Endometrial microvascular endothelial cells (primary cell): ENCODE measurements around the gene ADAMTSL1. TPM values are rescaled to one million over a fixed set of nuclear protein-coding genes. Genes with fewer than 3 reads are reported as not detected.

Source experiments
- in situ Hi-C: cut with HindIII; loops from 2 replicates; pipeline ENCODE4 v1.10.0; 2017; ENCODE audit warnings: low sequenced_read_pairs, low pct_unique_long_range_greater_than_20kb; ENCODE audit errors: inconsistent ontology term
- total RNA-seq: library from RNA; depleted of rRNA; stranded (reverse); fragments of >200 nt; gene quantifications from one replicate; pipeline ENCODE4 v1.2.3, GENCODE V29; 2015; ENCODE audit errors: inconsistent ontology term

The ADAMTSL1 gene
- total RNA-seq, 1 donor from 2014 or later: 108 TPM

DNA sequence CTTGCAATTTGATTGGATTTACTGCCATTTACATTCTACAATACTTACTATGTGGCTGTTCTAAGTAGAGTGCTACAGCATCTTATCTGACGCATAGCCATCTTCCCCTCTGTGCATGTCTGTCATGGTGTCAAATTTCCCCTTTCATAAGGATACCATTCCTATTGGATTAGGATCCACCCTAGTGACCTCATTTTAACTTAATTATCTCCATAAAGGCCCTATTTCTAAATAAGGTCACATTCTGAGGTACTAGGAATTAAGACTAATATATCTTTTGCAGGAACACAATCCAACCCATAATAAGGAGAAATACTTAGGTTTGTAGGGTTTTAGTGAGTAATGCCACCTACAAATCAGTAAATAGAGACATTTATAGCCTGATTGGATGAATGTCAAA lies 268.0 kb downstream of the ADAMTSL1 start:
- in situ Hi-C loops: no loop called here

DNA sequence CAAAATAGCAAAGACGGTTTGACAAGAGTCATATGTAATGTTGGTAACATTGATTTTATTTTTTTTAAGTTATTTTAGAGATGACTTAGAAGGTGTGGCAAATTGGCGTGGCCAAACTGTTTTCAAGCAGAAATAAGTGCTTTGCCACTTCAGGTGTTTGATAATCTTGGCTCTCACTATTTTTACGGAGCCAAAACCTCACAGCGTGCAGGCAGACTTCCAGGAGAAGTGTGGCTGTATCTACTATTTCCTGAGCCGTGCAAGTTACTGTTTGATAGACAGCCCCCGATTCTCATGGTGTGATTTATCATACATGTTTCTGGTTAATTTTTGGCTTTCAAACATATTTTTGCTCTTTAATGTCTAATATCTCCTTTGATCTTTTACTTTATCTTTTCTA lies 269.5 kb downstream of the ADAMTSL1 start:
- in situ Hi-C loops: no loop called here

DNA sequence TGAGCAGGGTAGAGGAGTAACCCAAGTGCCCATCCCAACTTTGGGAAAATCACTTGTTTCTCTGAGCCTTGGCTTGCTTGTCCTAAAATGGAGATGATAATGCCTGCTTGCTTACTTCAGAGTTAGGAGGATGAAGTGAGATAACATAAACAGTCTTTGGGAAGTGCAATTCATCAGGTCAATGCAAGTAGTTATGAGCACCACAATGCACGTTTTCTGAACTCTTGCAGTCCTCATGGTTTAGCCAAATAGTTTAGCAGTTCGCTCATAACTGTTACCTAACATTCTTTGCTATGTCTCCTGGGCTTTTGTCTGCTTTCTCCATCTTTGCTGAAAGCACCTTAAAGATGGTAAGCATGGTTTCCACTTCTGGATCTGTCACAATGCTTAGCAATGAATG lies 270.0 kb downstream of the ADAMTSL1 start:
- in situ Hi-C loops: no loop called here

DNA sequence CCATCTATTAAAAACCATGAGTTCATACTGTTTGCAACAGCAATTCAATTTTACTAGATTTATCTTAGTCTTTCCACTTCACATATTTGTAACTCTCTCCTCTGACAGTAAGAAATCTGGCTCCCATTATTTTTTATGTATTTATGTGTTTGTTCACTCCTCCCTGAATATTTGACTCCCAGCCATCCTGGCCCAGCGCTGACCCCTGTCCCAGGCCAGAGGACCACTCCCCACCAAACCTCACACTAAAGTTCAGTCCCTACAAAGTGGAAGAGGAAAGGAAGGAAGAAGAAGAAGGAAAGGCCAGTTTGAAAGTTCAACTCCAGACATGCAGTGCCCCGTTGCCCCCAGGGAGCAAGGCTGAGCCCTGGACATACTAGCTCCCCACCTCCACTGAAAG lies 271.8 kb downstream of the ADAMTSL1 start:
- in situ Hi-C loops: no loop called here

DNA sequence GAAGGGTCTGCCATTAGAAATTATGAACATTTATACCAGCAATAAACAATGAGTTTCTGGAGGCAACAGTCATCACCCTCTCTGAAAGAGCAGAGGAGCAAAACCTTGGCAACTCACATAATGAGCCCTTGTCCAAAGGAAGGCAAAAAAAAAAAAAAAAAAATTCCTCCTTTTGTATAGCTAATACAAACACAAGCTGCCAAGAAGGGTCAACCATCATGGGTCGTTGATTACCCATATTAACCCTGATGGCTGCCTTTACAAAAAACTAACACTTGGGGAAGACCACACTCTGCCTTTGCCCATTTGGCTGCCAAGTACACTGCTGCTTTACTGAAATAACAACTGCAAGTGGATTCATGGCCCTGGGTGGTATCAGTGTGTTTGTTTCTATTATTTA lies 272.7 kb downstream of the ADAMTSL1 start:
- in situ Hi-C loops: no loop called here

DNA sequence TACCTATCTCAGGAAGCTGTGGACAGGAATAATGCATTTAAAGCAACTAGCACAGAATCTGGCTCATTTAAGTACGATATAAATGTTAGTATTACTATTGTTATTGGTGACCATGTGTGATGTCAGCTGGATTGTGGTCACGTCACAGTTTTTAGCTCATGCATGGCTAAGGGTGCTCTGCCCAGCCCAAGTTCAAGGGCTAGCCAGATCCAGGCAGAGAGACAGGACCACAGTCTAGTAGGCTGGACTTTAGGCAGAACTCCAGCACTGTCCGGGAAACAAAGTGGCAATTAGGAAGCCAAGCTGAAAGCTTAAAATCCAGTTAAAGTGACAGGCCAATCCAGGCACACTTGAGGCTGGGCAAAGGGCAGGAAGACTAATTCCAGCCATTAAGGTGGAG lies 273.6 kb downstream of the ADAMTSL1 start:
- in situ Hi-C loops: no loop called here

DNA sequence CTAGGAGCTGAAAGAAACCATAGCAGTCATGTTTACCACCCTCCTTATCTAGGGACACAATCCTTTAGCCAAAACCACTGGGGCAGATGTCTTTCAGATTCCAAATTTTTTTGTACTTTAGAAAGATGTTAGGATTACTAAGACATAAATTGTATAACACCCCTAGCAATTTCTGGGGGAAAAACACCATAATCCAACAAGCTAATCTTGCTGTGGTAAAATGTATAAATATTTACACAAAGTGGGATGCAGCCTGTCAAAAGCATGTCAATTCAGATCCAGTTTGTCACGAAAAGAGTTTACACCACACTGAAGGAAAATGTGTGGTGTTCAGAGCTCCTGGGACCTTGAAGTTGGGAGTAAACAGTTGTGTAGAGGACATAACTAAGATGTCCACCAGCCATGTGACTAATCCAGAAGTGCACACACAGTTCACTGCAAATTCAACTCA lies 274.3 kb downstream of the ADAMTSL1 start:
- in situ Hi-C loops: no loop called here

DNA sequence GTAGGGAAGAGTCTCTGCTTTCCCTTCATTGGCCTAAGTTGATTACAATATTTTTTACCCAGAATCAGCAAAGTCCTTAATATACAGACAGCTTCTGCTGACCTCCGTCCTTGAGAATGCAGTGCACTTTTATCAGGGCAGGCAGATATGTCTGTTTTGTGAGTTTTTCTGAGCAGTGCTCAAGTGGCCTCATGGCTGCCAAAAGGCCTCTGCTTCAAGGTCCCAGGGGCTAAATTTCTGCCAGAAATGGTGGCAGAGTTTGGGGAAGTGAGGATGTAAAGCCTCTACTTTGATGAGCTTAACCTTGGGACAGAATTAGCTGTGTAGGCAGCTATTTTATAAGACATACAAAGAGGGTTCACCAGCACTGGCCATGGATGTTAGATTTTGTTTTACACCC lies 275.8 kb downstream of the ADAMTSL1 start:
- in situ Hi-C loops: no loop called here

DNA sequence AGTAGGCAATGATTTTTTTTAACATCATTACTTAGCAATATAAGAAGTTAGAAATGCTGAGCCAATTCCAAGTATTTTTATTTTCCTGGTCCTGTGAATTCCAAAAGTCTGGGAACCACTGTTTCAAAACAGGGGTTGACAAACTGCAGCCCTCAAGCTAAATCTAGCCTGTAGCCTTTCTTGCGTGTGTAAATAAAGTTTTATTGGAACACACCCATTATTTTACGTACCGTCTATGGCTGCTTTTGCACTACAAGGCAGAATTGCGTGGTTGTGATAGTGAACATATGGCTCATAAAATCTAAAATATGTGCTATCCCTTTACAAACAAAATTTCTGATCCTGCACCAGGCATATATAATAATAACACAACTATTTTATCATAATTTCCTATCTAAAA lies 280.0 kb downstream of the ADAMTSL1 start:
- in situ Hi-C loops: no loop called here

DNA sequence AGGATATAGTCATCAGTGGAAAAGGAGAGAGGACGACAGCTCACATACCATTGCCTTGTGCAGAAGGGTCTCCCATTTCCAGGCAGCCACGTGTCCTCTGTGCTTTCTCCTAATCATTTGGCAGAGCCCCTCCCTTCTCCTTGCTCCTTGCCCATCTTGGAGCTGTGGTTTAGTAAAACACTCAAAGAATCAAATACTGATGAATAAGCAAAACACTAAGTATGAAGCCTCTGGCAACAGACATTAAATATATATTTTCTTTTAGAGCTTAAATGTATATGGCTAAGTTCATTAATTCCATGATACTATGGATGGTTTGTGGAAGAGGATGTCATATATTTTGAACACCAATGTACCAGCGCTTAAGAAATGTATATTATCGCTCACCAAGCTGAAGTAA lies 280.6 kb downstream of the ADAMTSL1 start:
- in situ Hi-C loops: no loop called here

DNA sequence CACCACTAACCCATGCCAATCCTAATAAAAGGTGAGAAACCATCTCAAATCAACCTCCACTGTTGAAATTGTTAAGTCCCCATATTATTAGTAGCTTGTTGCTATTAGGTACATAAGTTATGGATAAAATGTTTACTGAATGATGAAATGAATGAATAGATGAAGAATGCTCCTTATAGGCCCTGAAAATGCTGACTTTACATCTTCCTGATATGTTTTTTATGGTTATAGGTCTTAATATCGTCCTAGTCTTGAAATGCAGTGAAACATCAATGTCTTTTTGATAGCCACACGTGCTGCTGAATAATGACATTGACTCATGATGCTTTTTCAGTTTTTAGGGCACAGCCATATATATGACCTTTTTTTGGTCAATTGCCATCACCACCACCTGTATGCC lies 281.3 kb downstream of the ADAMTSL1 start:
- in situ Hi-C loops: no loop called here

DNA sequence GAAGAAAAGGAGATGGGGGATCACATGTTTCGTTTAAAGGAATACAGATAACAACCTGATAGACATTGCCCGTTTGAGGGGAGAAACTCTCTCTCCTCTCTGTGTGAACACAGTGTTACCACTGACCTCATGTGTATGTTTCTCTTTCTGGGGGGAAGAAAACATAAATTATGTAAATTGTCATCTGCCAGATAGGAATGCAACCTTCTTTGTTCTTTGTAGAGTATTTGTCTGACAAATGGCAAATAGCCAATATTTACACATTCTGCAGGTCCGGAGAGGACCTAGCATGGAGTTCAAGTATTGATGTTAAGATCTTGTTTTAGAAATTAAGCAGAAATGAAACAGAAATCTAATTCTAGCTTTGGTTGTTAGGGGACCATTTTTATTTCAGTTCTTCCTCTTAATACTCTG lies 282.8 kb downstream of the ADAMTSL1 start:
- in situ Hi-C loops: no loop called here

DNA sequence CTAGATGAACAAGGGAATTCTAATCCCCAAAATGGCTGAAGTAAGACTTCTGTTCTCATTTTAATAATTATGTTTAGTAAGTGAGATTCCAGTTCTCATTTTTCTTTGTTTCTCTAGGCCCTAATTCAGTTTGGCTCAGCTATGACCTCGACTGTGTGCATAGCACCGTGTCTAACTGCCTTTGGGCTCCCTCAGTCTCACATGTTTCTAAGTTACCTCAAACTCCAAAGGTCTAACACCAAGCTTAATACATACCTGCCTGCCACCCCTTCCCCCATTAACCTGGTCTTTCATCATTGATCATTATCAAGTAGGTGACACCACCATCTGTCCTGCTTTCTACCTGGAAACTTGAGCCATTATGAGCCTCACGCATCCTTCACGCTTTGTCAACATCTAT lies 285.9 kb downstream of the ADAMTSL1 start:
- in situ Hi-C loops: no loop called here

DNA sequence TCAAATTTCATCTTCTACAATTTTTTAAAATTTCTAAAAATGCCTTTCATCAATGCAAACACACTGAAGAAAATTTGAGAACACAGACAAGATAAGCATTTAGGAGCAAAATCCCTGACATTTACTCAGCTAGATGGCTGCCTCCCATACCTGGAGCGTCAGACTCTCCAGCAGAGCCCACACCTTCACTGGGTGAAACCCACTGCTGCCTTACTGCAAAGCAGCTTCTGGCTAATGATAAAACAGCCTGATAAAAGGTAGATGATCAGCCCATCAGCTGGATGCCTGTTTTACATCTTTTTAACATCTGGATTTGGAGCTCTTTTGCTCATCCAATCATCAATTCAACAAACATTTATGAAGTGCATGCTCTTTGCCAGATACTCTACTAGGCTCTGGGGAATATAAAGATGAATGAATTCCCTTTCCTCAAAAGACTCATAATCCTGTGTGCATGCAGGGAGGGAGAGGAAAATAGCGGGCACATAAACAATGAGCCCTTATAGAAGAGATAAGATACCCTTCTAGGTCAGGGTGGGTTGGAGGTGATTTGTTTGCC lies 287.9 kb downstream of the ADAMTSL1 start:
- in situ Hi-C loops: no loop called here

DNA sequence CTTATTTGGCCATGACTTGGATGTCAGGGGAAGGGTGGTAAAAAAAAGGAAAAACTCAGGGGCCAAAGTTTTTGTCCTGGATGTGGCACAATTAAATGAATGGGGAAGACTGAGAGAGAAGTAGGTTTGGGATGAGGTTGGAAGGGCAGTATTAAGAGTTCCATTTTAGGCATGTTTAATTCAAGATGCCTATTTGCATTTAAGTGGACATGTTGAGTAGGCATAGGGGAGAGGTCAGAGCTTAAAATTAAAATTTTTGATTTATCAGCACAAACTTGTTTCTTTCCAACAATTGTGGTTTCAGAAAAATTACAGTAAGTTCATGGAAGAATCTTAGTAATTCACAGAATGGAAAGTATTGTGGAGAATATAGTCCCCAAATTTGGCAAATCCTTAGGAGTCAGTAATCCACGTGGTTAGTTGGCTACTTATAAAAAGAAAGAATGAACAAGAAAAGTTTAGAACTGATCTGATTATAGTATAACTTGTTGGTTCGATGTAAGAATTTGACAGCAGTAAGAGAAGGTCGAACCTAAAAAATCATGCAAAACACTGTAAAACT lies 293.1 kb downstream of the ADAMTSL1 start:
- in situ Hi-C loops: no loop called here

DNA sequence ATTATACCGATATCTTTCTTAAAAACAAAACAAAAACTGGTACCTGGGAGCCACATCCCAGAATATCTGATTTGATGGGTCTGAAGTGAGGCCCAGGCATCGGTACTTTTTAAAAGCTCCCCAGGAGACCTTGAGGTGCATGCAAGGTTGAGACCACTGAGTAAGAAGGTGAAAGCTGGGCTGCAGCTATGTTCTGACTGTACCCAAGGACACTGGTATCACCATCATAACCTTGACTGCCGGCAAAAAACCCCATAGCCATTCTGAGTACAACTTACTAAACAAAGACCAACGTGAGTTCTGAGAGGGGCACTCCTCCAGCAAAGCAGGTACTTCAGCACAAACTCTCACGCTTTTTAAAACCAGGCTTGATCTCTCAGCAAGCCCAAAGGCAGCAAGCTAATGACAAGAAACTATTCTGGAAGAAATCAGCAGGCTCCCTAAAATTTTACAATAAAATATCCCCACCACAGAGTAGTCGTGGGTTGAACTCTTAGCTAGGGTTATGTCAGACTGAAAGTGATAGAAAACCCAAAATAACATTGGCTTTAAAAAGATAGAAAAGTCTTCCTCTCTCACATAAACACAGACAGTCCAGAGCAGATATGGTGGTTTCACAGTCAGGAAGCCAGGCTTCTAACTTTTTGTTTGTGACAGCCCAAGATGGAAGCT lies 295.1 kb downstream of the ADAMTSL1 start:
- in situ Hi-C loops: no loop called here

DNA sequence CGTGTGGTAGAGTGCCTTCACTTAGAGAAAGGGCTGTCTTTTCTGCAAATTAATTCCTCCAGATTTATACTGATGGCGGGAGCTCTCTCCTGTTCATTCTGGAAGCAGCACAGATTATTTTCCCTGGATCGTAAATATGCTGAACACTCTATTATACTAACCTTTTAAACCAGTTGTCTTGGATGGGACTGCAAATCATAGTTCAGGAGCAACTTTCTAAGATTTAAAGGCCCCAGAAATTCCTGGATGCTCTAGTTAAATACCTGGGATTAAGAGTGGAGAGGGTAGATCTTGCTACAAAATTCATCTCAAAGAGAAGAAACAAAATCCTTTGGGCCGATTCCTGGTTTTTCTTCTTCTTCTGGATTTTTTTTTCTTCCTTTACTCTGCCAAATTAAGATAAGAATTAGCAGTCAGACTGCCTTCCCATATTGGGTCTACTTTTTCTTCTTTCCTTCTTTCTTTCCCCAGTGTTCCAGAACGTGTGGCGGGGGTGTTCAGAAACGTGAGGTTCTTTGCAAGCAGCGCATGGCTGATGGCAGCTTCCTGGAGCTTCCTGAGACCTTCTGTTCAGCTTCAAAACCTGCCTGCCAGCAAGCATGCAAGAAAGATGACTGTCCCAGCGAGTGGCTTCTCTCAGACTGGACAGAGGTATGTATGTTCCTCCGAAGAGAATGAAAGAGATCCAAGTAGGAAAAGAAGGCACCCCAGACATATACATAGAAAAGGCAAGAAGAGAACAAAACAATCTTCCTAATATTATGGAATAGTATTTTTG lies 296.4 kb downstream of the ADAMTSL1 start:
- in situ Hi-C loops: no loop called here

DNA sequence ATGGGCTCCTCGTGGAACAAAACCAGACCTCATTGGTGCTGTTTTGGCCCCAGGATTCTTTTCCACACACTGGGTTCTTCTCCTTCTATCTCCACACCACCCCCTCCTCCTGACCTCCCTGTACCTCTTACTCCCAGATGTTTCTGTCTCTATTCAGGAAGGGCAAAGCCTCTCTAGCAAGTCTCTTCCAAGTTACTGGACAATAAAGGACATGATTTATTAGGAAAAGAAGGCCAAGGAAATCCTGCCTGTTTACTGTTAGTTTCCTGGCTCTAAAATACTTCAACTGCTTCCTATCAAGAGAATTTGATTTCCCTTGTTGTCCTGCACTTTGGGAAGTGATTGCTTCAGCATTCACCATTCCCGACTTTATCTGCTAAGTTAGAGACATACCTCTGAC lies 297.1 kb downstream of the ADAMTSL1 start:
- in situ Hi-C loops: no loop called here

DNA sequence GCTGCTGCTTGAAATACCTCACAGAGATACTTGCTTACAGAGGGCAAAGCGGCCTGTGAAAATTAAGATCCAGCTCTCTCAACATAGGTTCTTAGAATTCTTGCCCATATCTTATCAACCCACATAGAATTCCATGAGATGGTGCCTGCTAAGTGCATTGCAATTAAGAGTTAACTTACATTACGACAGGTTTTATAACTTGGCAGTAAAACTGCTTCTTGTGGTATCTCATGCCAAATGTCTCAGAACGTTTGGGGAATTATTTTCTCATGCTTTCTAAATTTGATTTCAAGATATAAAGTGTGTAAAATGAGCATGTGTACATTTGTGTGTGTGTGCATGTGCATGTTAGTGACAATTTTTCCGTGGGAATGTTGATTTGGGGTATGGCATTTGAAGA lies 297.8 kb downstream of the ADAMTSL1 start:
- in situ Hi-C loops: no loop called here

DNA sequence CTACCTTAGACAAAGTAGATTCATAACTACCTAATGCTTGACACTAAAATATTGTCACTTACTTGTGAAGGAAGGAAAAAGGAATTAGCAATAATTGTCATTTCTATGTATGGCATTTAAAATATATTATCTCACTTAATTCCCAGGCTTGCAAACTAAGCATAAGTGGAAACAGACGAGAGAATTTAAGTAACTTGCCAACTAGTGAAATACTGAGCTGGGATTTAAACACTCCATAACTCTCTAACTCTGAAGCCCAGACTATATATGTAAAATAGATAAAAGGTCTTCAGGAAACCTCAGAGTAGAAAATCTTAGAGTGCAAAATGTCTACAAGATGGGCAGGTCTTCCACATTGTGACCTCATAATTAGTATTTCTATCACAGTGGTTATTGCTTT lies 301.3 kb downstream of the ADAMTSL1 start:
- in situ Hi-C loops: no loop called here
